Retinal pigment epithelial cell (primary cell): Measurements from ENCODE around the gene FAM13A.
A peak's percentile ranks its signal among the peaks of the same experiment; 100 is the strongest.

Experiments
- DNase-seq: peaks from one replicate; pipeline ENCODE4 v3.0.0-alpha.2; 2010; ENCODE audit warnings: low read depth
- H3K4me3 ChIP-seq: 2 replicates; pipeline ENCODE4 v1.5.1; 2011; ENCODE audit warnings: mild to moderate bottlenecking, low read length, control low read depth, moderate library complexity
- CTCF ChIP-seq: conservative IDR thresholded peaks from 2 replicates; pipeline ENCODE4 v1.5.1; 2011; ENCODE audit warnings: low read depth, low read length, control low read depth, inconsistent platforms

The FAM13A gene

DNA sequence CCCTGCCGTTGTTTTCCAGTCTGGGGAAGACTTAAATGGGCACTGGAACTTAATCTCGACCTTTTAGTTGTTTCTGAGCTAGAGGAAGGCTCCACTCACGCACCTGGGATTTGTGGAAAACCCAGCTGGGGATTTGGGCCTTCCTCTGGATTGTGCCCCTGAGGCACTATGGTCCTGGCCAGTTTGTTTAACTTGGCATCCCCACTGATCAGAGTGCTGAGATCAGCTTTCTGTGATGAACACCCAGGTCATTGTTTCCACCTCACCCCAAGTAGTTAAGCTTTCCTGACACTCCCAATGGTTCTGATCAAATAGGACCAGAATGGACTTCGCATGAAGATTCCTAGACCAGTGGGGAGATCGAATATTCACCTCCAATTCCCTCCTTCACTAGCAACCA lies 338.9 kb downstream of the FAM13A start:
- no peak for DNase-seq
- no peak for TF ChIP-seq CTCF
- H3K4me3 ChIP-seq, result no peak overlapping the region

DNA sequence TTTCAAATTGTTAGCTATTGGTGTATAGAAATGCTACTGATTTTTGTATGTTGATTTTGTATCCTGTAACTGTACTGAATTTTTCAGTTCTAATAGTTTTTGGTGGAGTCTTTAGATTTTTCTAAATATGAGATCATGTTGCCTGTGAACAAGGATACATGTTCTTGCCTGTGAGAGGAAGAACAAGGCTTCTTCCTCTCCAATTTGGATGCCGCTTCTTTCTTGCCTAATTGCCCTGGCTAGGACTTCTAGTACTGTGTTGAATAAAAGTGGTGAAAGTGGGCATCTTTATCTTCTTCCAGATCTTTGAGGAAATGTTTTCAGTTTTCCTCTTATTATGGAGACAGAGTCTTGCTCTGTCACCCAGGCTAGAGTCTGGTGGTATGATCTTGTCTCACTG lies 343.2 kb downstream of the FAM13A start:
- no peak for DNase-seq
- no peak for TF ChIP-seq CTCF
- no peak overlapping the region for H3K4me3 ChIP-seq

DNA sequence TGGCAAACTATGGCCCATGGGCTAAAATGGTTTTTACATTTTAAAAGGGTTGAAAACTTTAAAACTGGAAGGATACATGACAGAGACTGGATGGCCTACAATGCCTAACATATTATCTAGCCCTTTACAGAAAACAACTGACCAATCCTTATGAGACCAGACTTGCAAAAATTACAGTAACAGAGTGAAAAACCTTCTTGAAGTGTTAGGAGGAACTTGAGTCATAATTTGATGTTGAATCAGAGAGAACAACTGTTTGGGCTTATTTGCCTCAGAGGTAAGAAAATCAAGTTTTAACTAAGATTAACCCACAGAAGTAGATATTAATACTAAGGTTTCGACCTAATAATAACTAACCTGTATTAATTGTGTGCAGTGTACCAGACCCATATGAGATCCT lies 347.0 kb downstream of the FAM13A start:
- no peak overlapping the region for H3K4me3 ChIP-seq
- no peak for DNase-seq
- no peak for TF ChIP-seq CTCF

DNA sequence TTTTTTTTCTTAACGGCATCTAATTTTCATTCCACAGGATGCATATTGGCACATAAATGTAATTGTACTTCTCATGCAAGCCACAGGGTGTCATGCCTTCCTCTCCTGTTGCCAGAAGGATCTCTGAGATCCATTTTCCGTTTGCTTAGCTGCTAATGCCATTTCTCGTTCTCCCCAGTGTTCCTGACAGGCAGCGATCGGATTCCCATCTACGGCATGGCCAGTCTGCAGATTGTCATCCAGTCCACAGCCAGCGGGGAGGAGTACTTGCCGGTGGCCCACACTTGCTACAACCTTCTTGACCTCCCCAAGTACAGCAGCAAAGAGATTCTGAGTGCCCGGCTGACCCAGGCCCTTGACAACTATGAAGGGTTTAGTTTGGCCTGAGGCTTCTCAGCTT lies 350.4 kb downstream of the FAM13A start:
- H3K4me3 ChIP-seq, result no peak overlapping the region
- TF ChIP-seq CTCF, result peak; percentile 76
- peak; percentile 29 for DNase-seq

DNA sequence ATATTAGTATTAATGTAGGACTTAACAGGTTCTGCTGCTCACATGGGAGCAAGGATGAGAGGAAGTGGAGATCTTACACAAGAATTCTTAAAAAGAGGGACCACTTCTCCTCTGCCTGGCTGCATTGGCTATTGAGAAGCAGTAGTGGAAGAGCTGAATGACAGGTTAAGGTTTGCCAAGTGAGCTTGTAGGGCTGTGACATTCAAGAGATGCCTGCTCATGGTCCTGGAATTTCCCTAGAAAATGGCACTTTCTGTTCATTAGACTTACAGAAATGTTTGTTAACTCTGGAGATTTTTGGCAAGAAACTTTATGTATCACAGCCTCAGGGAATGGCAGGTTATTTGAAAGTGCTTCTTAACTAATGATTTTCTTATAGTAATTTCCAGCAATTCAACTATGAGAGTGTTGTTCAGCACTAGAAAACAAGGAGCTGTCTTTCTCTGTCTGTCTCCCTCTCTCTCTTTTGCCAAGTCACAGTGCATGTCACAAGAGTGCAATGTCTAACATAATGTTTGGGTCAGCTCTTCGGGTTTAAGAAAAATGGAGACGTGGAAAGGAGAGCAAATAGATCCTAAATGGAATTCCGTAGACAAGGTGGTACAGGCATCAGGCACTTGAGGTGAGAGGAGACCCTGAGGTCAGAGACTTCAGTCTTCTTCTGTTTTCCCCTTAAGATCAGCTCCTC lies 351.0 kb downstream of the FAM13A start:
- no peak overlapping the region for H3K4me3 ChIP-seq
- DNase-seq, result peak; percentile 21
- TF ChIP-seq CTCF, result no peak

GRCh38 chr4:88705223-88705622 lies 351.8 kb downstream of the FAM13A start:
- DNase-seq, result no peak
- H3K4me3 ChIP-seq, result no peak overlapping the region

More at GRCh38 chr4:88705223-88705622, 351.8 kb downstream of the FAM13A start:
- TF ChIP-seq CTCF, result no peak
